Fibroblast of the aortic adventitia (primary cell): Measurements from ENCODE around the gene ITGA11. TPM values are rescaled to one million over a fixed set of nuclear protein-coding genes. Genes with fewer than 3 reads are reported as not detected.

Experiments used
- DNase-seq: peaks from one replicate; pipeline ENCODE4 v3.0.0-alpha.2; 2010; ENCODE audit warnings: low read depth
- H3K4me3 ChIP-seq: 2 replicates; pipeline ENCODE4 v1.5.1; 2011; ENCODE audit warnings: low read depth, mild to moderate bottlenecking, control low read depth, low read length, moderate library complexity
- CTCF ChIP-seq: IDR thresholded peaks from 2 replicates; pipeline ENCODE4 v1.5.1; 2011; ENCODE audit warnings: mild to moderate bottlenecking, low read length, control low read depth, inconsistent platforms; ENCODE audit not compliant: insufficient read depth
- total RNA-seq: library from RNA; depleted of rRNA; stranded (reverse); fragments of >200 nt; gene quantifications from 2 replicates; pipeline ENCODE4 v1.2.3, GENCODE V29; 2012; ENCODE audit warnings: low replicate concordance

Gene ITGA11
- total RNA-seq, 1 donor: 81.1 TPM

- no peak overlapping the region for H3K4me3 ChIP-seq
- no peak for TF ChIP-seq CTCF
- peak; percentile 63 for DNase-seq
These were observed 52.1 kb downstream of the ITGA11 start for GRCh38 chr15:68379759-68380290.

GRCh38 chr15:68379058-68379758, 52.8 kb downstream of the ITGA11 start:
- DNase-seq: no peak
- no peak for TF ChIP-seq CTCF
- no peak overlapping the region for H3K4me3 ChIP-seq

- no peak for TF ChIP-seq CTCF
- no peak for DNase-seq
- no peak overlapping the region for H3K4me3 ChIP-seq
These were observed 53.4 kb downstream of the ITGA11 start for GRCh38 chr15:68378595-68378994.

- no peak overlapping the region for H3K4me3 ChIP-seq
- TF ChIP-seq CTCF: no peak
- no peak for DNase-seq
These were observed 54.2 kb downstream of the ITGA11 start for GRCh38 chr15:68377766-68378165.

GRCh38 chr15:68376447-68377060, 55.4 kb downstream of the ITGA11 start:
- no peak for TF ChIP-seq CTCF
- no peak overlapping the region for H3K4me3 ChIP-seq
- DNase-seq: no peak

- H3K4me3 ChIP-seq: no peak overlapping the region
- no peak for TF ChIP-seq CTCF
- DNase-seq: no peak
These were observed 56.2 kb downstream of the ITGA11 start for GRCh38 chr15:68375716-68376220.
